Measurements from ENCODE around the gene JAKMIP2.
"Not testable (repeated sequence)": the region's sequence is repeated elsewhere in the genome, so short reads cannot be mapped to it uniquely, and the experiment has no call there.

JAKMIP2 gene

GRCh38 chr5:147643142-147643541 lies 139.4 kb downstream of the JAKMIP2 start:
- DNase-seq, result no peak

- DNase-seq, result no peak
These were observed 139.9 kb downstream of the JAKMIP2 start for GRCh38 chr5:147642666-147643065.

- DNase-seq, result no peak
These were observed 143.2 kb downstream of the JAKMIP2 start for GRCh38 chr5:147639321-147639720.

- no peak for DNase-seq
These were observed 145.9 kb downstream of the JAKMIP2 start for GRCh38 chr5:147636729-147636984.

GRCh38 chr5:147635882-147636728 lies 146.4 kb downstream of the JAKMIP2 start:
- no peak for DNase-seq

- not testable (repeated sequence) for DNase-seq
These were observed 147.1 kb downstream of the JAKMIP2 start for GRCh38 chr5:147635439-147635838.

- no peak for DNase-seq
These were observed 149.4 kb downstream of the JAKMIP2 start for GRCh38 chr5:147633173-147633572.

GRCh38 chr5:147631428-147632003 lies 151.0 kb downstream of the JAKMIP2 start:
- DNase-seq, result no peak

GRCh38 chr5:147629196-147629595 lies 153.3 kb downstream of the JAKMIP2 start:
- no peak for DNase-seq

- peak; percentile 80 for DNase-seq
These were observed 154.3 kb downstream of the JAKMIP2 start for GRCh38 chr5:147628058-147628895.

- no peak for DNase-seq
These were observed 156.1 kb downstream of the JAKMIP2 start for GRCh38 chr5:147626464-147626863.

- no peak for DNase-seq
These were observed 161.5 kb downstream of the JAKMIP2 start for GRCh38 chr5:147621016-147621415.

GRCh38 chr5:147619281-147619878 lies 163.1 kb downstream of the JAKMIP2 start:
- no peak for DNase-seq

- DNase-seq, result no peak
These were observed 164.7 kb downstream of the JAKMIP2 start for GRCh38 chr5:147617711-147618350.

GRCh38 chr5:147617191-147617606 lies 165.3 kb downstream of the JAKMIP2 start:
- no peak for DNase-seq

GRCh38 chr5:147616421-147616820 lies 166.1 kb downstream of the JAKMIP2 start:
- no peak for DNase-seq

- no peak for DNase-seq
These were observed 169.2 kb downstream of the JAKMIP2 start for GRCh38 chr5:147613359-147613758.

GRCh38 chr5:147611483-147611882 lies 171.0 kb downstream of the JAKMIP2 start:
- DNase-seq, result no peak

- DNase-seq, result no peak
These were observed 171.7 kb downstream of the JAKMIP2 start for GRCh38 chr5:147610798-147611197.

GRCh38 chr5:147601652-147602051 lies 180.9 kb downstream of the JAKMIP2 start:
- no peak for DNase-seq

- DNase-seq, result no peak
These were observed 191.4 kb downstream of the JAKMIP2 start for GRCh38 chr5:147591120-147591519.

- DNase-seq, result no peak
These were observed 192.4 kb downstream of the JAKMIP2 start for GRCh38 chr5:147590096-147590495.

GRCh38 chr5:147586832-147587231 lies 195.7 kb downstream of the JAKMIP2 start:
- DNase-seq, result no peak

Measured in NCI-H1694 (cell line).